ENCODE results near the gene BTBD9.

The BTBD9 gene

GRCh38 chr6:38555606-38556005, 84.1 kb downstream of the BTBD9 start:
- no peak for DNase-seq (ENCODE audit: low read depth in 2 of 2)

DNA sequence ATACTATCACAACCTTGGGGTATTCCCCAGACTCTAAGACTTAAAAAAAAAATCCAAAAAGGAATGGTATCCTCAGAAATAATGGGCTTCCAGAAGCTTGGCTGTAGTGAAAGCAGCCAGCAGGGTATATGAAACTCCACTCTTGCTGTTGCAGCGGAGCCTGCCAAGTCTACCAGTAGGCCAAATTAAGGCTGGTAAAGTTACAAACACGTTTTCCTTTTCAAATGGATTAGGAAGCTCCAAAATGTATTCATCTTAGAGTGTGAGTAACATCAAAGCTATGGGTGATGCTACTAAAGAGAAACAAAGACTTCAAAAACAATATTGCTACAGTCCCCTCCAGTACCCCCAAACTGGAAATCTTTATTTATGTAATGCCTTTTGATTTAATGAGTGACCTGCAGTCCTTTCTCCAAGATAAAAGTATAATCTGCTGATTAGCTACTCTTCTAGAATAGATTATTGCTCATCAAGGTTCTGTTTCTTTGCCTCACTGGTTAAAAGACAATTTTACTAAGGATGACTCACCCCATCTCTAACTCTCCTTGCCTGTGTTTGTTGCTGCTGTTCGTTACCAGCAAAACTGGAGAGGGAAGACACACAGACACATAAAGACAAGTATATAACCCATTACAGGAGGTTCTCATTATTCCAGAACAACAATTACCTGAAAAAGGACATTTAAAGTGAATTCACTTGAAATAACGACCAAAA, 84.9 kb downstream of the BTBD9 start:
- DNase-seq (ENCODE audit: low read depth in 2 of 2): no peak

- no peak for DNase-seq (ENCODE audit: low read depth in 2 of 2)
These were observed 85.7 kb downstream of the BTBD9 start for GRCh38 chr6:38554014-38554413.

GRCh38 chr6:38552121-38552520, 87.6 kb downstream of the BTBD9 start:
- no peak for DNase-seq (ENCODE audit: low read depth in 2 of 2)

GRCh38 chr6:38549795-38550194, 89.9 kb downstream of the BTBD9 start:
- no peak for DNase-seq (ENCODE audit: low read depth in 2 of 2)

DNA sequence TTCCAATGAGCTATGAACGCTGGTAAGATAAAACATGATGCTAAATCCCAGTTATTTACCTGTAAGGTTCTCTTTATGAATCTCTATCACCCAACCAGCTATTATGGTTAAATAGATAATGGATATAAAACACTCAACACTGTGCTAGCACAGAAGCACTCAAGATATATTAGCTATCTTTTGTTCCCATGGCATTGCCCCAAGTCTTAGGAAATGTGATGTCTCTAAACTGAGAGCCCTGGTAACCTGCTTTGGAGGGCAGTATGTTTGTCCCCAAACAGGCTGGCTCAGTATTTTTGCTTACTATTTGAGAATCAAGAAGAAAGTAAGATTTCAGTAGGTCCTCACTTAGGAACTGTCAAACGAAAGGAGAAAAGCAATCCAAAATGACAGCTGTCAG, 90.5 kb downstream of the BTBD9 start:
- DNase-seq (ENCODE audit: low read depth in 2 of 2): no peak

DNA sequence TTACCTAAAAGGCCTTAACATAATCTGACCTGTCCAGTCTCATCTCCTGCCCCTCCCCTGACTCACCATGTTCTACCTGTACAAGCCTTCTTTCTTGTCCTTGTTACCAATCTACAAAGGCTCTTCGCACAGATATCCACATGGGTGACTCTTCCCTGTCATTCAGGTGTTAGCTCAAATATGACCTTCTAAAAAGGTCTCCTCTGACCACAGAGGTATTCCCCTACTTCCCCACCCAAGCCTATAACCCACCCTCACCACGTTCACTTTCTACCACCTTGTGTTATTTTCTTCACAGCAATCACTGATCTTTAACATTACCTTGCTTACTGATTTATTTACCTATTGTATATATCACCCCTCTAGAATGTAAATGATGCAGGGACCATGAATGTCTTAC, 96.7 kb downstream of the BTBD9 start:
- DNase-seq (ENCODE audit: low read depth in 2 of 2): no peak

GRCh38 chr6:38542031-38542430, 97.7 kb downstream of the BTBD9 start:
- DNase-seq (ENCODE audit: low read depth in 2 of 2): no peak

DNA sequence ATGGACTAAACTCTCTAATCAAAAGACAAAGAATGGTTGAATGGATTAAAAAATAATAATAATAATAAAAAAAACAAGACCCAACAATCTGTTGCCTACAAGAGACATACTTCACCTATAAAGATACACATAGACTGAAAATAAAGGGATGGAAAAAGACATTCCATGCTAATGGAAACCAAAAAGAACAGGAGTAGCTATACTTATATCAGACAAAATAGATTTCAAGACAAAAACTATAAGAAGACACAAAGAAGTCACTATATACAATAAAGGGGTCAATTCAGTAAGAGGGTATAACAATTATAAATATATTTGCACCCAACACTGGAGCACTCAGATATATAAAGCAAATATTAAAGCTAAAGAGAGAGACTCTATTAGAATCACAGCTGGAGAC, 106.7 kb downstream of the BTBD9 start:
- no peak for DNase-seq (ENCODE audit: low read depth in 2 of 2)

DNA sequence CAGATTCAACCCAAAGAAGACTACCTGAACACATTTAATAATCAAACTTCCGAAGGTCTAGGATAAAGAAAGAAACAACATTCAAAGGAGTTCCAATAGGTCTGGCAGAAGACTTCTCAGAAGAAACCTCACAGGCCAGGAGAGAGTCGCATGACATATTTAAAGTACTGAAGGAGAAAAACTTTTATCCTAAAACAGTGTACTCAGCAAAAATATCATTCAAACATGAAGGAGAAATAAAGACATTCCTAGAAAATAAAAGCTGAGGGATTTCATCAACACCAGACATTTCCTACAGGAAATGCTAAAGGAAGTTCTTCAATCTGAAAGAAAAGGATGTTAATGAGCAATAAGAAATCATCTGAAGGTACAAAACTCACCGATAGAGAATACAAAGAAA, 108.6 kb downstream of the BTBD9 start:
- DNase-seq (ENCODE audit: low read depth in 2 of 2): no peak

- no peak for DNase-seq (ENCODE audit: low read depth in 2 of 2)
These were observed 111.3 kb downstream of the BTBD9 start for GRCh38 chr6:38528196-38528965.

- DNase-seq (ENCODE audit: low read depth in 2 of 2): no peak
These were observed 112.4 kb downstream of the BTBD9 start for GRCh38 chr6:38527371-38527770.

DNA sequence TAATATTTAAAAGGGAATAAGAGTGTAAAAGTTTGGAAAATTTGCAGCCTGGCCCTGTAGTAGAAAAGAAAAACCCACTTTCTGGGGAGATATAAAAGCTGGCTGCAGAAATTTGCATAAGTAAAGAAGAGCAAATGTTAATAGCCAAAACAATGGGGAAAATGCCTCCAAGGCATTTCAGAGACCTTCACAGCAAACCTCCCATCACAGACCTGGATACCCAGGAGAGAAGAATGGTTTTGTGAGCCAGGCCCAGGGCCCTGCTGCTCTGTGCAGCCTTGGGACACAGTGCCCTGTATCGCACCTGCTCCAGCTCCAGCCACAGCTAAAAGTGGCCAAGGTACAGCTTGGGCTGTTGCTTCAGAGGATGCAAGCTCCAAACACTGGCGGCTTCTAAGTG, 113.8 kb downstream of the BTBD9 start:
- DNase-seq (ENCODE audit: low read depth in 2 of 2): no peak

DNA sequence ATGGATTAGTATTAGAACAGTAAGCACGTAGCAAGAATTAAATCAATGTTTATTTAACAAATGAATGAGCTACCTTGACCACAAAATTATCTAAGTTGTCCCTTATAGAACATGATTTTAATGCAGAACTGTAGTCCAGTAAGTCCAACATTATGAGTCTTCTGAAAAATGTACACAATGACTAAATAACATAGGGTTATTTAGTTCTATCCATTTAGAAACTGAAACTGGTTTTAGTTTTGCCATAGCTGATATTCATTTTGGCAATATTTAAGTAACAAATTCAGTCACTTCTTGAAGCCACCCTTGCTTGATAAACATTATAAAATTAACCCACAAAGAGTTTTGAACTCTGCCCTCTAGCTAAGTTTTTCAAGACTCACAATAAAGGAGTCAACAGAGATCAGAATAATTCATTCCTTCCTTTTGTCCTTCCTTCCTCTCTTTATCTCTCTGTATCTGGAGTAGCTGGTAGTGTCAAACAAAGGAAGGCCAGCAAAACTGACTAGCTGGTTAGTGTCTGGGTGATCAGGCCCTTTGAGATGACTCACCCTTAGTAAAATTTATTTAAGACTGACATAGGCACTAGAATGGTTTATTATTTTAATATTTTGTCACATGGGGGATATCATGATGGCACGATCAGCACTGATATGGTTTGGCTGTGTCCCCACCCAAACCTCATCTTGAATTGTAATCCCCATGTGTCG, 115.1 kb downstream of the BTBD9 start:
- DNase-seq (ENCODE audit: low read depth in 2 of 2): no peak

- DNase-seq (ENCODE audit: low read depth in 2 of 2): no peak
These were observed 117.4 kb downstream of the BTBD9 start for GRCh38 chr6:38522322-38522721.

- no peak for DNase-seq (ENCODE audit: low read depth in 2 of 2)
These were observed 121.0 kb downstream of the BTBD9 start for GRCh38 chr6:38518511-38519304.

GRCh38 chr6:38517005-38517404, 122.7 kb downstream of the BTBD9 start:
- no peak for DNase-seq (ENCODE audit: low read depth in 2 of 2)

DNA sequence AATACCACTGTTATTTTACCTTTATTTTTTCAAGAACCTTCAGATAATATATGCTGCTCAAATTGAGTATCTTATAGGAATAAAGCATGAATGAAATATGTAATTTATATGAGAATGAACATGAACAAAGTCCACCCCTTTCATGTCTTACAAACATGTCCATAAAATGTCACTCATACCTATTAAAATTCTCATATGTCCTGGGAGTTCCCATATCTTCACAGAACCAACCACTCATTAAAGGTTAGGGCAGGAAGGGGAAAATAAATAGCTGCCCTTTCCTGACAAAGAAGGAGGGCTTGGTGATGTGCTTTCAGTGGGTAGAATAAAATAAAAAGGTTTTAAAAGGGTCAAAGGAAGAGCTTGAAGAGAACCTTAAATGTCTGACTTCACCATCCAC, 125.3 kb downstream of the BTBD9 start:
- DNase-seq (ENCODE audit: low read depth in 2 of 2): no peak

GRCh38 chr6:38512211-38512610, 127.5 kb downstream of the BTBD9 start:
- DNase-seq (ENCODE audit: low read depth in 2 of 2): no peak

DNA sequence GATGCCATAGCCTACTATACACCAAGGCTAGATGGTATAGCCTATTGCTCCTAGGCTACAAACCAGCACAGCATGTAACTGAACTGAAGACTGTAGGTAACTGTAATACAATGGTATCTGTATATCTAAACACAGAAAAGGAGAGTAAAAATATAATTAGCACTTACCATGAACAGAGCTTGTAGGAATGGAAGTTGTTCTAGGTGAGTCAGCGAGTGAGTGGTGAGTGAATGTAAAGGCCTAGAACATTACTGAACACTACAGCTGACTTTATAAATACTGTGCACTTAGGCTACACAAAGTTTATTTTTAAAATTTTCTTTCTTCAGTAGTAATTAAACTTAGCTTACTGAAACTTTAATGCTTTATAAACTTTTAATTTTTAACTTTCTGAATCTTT, 129.5 kb downstream of the BTBD9 start:
- DNase-seq (ENCODE audit: low read depth in 2 of 2): no peak

- DNase-seq (ENCODE audit: low read depth in 2 of 2): no peak
These were observed 130.0 kb downstream of the BTBD9 start for GRCh38 chr6:38509713-38510112.

DNA sequence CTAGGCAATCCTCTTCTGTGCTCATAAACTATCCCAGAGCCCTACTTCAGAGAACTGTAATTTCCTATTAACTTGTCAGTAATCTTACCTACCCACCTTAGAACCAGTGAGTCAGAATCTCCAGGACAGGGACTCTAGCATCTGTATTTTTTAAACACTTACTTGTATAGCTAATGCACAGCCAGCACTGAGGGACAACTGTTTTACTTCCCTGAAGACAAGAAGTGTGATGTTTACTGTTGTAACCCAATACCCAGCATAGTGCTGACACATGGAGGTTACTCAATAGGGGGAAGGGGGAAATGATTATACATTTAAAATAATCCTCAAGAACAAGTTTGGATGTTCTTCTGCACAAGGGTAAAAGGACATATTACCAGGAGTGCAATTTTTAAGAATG, 130.8 kb downstream of the BTBD9 start:
- DNase-seq (ENCODE audit: low read depth in 2 of 2): no peak

All from stimulated activated CD4-positive, alpha-beta T cell treated with anti-CD3 and anti-CD28 coated beads, Interleukin-12 subunit alpha, Interleukin-12 subunit beta, amount 100 ng/mL, for 24 hours (primary cell).